ENCODE data around the gene TMTC1. TPM values are rescaled to one million over a fixed set of nuclear protein-coding genes. Genes with fewer than 3 reads are reported as not detected.
"Not testable (repeated sequence)": the region's sequence is repeated elsewhere in the genome, so short reads cannot be mapped to it uniquely, and the experiment has no call there.

The TMTC1 gene
- total RNA-seq, 1 experiment from 2014 or later, result 10.7 TPM

DNA sequence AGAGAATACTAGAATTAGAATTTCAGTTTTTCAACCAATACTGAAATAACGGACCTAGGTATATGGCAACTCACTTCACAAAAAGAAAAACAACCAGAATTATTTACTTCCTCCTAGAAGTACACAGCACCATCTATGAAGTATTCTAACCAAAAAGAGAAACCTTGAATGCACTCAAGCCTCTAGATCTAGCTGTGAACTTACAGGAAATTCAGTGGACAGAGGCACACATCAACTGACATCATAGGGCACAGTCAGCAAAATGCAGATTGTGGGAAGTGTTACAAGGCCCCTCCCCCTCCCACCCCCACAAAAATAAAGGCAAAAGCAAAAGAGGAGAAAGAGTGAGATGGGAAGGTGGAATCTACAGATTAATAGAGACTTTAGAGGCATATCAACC lies 102.4 kb downstream of the TMTC1 start:
- no peak for DNase-seq (ENCODE audit: extremely low read depth, low read depth)

DNA sequence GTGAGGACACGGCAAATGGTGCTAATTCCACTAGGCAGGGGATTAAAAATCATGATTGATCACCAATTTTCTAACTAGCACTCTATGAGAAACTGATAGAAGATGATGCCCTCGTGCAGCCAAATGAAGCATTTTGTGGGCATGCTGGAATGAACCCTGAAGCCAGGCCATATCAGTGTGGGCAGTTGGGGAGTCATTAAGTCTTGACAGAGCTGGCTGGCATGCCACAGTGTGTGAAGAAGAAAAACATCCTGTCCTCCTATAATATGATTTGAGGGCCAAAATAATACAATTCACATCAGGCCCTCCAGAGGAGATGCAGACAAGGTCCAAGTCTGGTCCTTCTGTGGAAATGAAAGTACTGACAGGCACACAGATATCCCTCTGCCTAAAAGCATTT lies 107.1 kb downstream of the TMTC1 start:
- no peak for DNase-seq (ENCODE audit: extremely low read depth, low read depth)

DNA sequence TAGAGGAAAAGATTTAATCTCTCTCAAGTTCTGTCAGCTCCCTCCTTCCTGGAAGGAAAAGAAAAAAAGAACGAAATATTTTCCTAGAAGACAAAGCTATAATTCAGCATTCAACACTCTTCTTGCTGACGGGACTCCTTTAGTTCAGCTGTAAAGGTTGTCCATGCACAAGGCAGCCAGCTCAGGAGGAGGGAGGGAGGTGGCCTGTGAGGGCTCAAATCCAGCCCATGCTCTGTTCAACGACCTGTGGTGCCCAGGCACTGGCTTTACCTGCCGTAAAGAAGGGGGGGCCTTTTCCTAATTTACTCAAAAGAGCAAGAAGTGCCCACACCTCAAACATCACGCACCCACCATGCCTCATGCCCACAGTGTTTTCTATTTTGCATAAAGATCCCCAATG lies 109.3 kb downstream of the TMTC1 start:
- DNase-seq (ENCODE audit: extremely low read depth, low read depth), result no peak

DNA sequence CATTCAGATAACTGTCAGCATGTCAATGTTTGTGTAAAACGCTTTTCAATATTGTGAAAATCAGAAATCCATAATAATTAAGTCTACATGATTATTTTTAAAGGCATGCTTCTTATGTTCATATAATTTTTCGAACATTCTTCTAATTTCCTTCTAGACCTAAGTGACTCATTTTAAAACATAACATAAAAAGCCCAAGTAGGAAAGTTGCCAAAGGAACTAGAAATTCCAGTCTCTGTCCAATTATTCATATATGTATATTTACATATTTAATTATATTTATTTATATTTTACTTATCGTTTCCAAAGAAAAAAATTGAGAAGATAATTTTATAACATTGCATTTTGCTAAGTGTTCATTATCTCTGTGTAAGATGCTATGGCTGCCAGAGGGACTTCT lies 110.4 kb downstream of the TMTC1 start:
- DNase-seq (ENCODE audit: extremely low read depth, low read depth), result no peak

DNA sequence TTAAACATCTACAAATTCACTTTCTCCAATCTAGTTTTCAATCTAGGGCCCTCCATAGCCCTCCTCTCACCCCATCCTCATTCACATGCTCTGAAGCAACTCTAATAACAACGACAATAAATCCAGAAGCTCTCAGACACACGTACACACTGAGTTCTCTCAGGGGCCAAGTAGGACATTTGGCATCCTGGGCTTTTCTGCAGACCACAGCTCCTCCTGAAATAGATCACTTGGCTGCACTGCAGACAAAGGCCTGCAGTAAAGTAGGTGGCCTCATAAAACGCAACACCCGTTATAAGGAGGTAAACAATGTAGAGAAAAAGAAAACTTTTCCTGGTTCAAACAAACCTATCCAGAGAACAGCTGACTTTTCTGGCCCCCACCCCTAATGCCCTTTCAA lies 111.2 kb downstream of the TMTC1 start:
- DNase-seq (ENCODE audit: extremely low read depth, low read depth), result no peak

DNA sequence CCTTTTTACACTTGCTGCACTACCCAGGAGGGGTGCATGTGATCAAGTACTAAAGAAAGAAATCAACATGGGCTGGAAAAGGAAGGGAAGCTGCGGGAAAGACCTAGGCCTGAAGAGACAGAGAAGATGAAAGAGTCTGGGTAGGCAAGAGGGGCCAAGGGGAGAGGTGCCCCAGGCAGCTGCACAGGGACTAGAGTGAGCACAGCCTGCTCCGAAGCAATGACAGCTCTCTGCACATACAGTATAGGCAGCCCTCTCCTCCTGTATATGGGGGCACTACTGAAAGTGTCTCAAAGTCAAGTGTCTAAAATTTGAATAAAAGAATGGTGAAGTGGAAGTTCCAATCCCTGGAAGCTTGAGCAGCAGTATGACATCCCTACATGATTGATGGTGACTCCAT lies 112.0 kb downstream of the TMTC1 start:
- no peak for DNase-seq (ENCODE audit: extremely low read depth, low read depth)

DNA sequence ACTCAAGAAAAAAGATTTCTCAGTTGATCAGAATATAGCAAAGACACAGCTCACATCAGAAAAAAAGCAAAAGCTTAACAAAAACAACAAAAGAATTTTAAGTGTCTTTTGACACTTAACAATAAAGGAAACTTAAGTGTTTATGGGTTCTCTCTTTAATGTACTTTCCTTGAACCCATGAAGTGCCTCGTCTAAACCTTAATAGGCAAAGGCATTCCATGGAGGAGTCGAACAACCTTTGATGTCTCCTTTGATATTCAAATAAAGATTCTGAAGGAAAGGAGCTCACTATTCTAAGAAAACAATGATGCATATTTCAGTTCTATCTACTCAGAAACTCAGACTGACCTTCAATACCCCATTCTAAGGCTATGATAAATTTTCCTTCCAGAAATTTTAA lies 116.7 kb downstream of the TMTC1 start:
- DNase-seq (ENCODE audit: extremely low read depth, low read depth), result no peak

DNA sequence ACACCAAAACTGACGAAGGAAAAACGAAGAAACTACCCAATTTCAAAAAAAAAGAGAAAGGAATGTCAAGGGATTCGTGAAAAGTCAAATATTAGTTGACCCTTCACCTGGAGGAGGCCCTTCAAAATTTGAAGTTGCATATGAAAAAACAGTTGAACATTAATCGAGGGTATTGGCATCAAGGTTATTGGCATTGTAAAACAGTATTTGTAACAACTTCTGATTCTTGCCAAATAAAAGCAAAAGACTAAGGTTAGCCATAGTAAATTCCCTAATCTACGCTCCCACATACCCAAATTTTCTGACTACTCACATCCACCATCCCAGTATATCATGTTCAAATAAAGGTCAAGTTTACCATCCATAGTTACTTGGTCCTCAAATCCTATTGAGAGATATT lies 118.6 kb downstream of the TMTC1 start:
- no peak for DNase-seq (ENCODE audit: extremely low read depth, low read depth)

DNA sequence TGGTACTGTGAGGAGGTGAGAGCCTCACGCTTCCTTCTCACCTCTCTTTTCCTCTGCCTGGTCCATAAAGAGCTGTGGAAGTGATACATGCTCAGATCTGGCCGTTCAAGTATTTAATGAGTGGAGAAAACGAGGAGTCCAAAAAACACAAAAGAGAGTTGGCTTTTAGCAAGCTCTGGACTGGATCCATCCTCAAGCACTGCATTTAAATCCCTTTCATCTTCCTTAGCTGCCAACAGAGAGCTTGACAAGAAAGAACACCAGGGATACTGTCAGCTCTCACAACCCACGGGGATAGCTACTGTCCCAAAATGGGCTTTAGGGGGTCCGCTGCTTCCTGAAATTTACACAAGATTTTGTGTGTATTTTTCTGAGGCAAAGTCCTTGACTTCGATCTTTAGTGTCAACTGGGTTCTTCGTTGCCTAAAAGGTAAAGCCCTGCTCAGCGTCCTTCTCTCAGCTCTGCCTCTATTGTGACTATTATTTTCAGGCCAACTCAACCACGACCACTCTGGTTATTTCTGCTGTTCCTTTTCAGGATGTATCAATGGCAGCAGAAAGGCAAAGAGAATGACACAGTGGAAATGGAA lies 120.9 kb downstream of the TMTC1 start:
- no peak for DNase-seq (ENCODE audit: extremely low read depth, low read depth)

DNA sequence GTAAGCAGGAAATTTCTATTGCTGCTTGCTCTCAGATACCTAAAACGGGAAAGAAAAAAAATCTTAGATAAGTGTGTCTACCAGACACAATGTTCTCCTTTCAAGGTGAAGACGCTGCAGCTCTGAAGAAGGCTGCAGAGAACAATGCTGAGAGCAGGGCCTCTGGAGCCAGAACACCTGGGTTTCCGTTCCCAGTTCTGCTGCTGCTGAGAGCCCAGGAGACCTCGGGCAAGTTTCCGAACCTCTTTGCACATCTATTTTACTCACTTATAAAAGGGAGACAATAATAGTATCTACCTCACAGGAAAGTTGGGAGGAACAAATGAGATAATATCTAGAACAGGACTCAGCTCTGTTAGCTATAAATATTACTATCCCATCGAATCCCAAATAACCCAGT lies 122.9 kb downstream of the TMTC1 start:
- no peak for DNase-seq (ENCODE audit: extremely low read depth, low read depth)

DNA sequence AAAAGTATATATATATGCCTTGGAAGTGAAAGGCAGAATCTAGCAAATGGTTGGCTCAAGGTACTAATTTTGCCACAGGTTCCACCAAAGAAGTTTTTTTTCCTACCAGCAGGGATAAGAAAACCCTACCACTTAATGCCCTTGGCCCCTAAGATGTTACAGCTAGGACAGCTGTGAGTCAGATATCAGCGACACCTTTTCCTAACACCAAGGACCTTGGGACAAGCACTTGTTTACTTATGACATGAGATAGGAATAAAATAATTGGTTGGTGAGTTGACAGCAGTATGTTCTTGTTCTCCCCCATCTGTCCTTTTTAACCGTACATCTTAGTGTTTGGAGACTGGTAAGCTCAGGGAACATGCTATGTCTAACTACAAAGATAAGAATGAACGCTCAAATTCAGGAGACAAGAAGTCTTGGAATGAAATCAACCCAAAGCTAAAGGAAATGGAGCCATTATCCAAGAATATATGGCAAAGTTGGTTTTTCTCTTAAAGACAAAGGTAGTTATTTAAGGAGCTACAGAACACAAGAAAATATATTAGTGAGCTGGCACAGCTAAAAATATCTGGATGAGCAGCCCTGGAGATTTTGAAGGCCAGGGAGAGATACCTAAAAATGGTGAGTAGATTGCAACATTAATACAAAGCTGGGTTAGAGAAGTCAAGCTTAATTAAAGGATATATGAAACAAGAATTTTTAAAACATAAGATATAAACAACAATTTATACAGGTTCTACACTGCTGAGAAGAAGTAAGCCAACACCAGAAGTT lies 126.8 kb downstream of the TMTC1 start:
- no peak for DNase-seq (ENCODE audit: extremely low read depth, low read depth)

DNA sequence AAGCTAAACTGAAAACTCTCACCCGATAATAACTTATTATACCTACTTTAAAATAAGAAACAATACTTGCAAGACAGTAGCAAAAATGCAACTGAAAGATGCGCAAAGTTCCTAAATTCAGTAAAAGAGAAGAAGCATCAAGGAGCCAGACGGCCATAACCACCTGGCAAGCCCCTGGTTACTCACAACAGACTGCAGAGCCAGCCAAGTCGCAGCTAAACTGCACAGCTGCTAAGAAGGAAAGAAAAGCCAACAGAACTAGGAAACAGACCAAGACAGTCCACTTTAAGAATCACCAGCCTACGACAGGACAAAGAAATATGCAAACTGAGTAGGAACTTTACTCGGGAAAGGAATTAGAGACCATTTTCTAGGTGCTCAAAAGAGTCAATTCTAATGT lies 127.9 kb downstream of the TMTC1 start:
- no peak for DNase-seq (ENCODE audit: extremely low read depth, low read depth)

DNA sequence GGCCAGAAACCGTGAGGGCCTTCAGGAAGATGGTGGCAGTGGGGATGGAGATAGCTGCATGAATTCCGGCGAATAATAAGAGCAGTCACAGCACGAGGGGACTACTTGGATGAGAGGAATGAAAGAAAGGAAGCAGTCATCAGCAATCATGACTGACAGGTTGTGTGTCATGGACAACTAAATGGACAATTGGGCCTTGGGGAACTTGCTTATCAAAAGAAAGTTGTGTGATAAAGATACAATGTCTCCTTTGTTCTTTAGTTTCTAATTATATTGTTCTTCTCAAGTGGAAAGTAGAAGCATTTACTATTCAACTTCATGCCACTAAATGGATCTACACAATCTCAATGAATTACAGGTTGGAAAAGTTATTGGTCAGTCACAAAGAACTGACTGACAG lies 130.5 kb downstream of the TMTC1 start:
- DNase-seq (ENCODE audit: extremely low read depth, low read depth), result no peak

DNA sequence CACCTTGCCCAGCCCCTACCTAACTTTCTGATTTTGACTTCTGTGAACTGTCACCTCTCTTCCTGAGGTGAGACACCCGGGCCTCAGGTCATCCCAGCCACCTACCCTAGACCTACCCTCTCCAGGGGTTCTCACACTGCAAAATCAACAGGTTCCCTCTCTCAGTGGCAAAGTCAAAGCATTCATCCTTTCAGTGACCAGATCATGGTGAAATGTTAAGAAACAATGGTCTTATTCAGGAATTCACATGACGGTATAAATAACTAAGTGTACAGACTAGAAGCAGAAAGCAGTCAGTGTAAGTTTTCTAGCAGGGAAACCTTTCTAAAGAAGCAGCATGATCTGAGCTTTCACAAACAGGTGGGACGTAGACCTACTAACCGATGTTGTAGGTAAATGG lies 133.4 kb downstream of the TMTC1 start:
- DNase-seq (ENCODE audit: extremely low read depth, low read depth), result no peak

DNA sequence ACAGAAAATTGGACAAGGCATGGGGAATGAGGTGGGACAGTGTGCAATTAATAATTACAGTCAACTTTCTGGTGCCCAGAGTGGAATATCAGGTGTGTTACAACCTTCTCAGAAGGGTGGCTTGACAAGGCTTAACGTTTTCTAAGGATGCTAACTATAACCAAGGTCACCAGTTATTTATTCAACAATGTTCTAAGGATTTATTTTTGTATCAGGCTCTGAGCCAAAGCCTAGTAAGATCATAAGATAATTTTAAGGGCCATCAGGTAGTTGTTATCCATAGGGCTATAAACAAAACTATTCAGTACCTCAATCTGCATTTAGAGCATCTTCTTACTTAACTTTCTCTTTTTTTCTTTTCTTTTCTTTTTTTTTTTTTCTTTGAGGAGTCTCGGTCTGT lies 134.0 kb downstream of the TMTC1 start:
- DNase-seq (ENCODE audit: extremely low read depth, low read depth), result no peak

DNA sequence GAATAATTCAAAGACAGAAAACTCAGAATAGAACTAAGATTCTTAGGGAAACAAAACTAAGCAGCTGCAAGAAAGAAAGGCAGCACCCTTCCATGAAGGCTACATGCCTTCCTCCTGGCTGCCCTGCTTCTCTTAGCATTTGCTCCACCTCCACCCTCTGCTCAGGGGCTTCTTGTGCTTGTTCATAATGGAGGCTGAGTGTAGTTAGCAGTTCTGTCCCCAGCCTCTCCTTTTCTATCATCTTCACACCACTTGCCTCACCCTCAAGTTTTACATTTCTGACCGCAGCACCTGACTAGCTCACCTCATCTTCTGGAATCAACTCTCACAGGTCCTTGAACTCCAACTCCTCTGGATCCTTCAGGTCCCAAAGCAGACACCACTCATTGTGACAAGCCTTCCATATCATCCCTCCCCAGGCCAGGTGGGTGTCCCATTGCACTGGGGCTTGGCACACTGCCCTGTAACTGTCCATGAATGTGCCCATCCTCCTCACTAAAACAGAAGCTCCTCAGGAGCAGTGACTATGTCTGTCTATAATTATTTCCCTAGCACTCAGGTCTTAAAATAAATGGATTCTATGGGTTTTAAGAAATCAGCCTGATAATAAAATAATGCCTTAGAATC lies 139.1 kb downstream of the TMTC1 start:
- DNase-seq (ENCODE audit: extremely low read depth, low read depth), result no peak

DNA sequence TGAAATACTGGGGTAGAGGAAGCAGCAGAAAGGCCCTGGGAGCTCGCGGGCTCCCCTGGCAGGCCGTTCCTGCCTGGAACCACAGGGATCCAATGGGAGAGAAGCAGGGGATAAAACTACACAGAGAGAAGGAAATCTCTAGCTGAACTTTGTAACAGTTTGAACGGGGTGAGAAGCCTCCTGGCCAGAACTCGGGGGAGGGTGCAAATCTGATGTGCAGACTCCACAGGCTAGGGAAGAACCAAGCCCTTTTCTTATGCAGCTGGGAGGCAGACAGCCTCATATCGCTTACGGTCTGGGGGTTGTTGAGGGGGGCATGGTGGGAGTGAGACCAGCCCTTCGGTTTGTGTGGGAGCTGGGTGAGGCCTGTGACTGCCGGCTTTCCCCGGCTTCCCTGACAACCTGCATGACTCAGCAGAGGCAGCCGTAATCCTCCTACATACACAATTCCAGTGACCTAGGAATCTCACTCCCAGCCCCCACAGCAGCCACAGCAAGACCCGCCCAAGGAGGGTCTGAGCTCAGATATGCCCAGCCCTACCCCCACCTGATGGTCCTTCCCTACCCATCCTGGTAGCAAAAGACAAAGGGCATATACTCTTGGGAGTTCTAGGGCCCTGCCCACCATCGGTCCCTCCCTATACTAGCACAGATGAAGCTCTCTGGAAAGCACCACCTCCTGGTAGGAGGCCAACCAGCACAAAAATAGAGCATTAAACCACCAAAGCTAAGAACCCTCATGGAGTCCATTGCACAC lies 143.0 kb downstream of the TMTC1 start:
- peak; percentile 58 for DNase-seq (ENCODE audit: extremely low read depth, low read depth)

DNA sequence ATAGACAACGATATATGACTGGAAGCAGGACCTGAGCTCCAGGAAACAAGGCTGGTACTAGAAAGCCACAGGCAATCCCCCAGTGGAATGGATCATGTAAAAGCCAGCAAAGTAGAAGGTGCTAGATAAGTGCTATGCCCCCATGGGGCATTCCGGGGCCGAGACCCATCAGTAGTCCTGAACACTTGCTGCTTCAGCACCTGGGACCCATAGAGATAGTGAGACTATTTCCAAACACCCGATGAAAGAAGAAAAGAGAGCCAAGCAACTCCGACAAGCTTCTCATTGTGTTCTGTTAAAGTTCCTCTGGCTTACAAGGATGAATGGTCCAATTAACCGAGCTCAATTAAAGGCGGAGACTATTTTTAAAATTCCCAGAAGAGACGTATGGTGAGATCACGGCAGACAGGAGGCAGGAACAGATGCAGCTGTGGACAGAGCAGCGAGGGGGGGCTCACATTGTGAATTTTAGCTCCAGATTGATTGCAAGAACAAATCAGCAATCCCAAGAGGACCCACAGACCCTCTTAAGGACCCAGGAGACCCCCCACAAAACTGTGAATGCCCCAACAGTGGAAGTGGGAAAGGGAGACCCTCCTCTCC lies 143.7 kb downstream of the TMTC1 start:
- no peak for DNase-seq (ENCODE audit: extremely low read depth, low read depth)

DNA sequence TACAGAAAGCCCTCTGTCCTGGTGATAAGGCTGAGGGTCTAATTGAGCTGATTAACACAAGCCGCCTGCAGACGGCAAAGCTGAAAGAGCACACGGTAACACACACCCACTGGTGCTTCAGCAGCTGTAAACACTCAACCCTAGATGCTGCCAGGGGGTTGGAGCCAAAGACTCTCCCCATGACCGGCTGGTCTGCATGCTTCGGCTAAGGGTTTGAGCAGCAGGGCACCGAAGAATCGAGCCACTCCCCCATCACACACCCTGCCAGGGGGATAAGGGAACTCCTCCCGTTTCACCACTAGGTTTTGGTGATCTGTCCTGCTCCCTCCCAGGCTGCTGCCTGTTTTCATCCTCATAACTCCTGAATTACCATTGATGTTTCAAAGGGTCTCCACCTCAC lies 145.2 kb downstream of the TMTC1 start:
- no peak for DNase-seq (ENCODE audit: extremely low read depth, low read depth)

DNA sequence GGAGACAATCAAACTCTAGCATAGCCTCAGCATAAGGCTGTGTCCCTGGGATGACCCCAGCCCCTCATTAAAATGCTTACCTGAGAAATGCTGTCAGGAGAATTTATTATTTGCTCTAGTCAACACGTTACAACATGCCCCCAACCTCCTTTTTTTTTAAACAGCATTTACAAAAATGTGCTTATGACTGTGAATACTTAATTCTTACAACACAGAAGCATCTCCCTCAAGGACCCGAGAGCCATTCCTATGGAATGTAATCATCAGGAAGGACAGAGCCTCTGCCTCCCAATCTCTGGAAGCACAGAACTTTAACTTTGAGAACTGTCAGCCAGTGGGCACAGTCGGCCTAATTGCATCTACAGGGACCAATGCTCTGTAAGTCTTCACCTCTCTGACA lies 149.7 kb downstream of the TMTC1 start:
- DNase-seq (ENCODE audit: extremely low read depth, low read depth), result no peak

DNA sequence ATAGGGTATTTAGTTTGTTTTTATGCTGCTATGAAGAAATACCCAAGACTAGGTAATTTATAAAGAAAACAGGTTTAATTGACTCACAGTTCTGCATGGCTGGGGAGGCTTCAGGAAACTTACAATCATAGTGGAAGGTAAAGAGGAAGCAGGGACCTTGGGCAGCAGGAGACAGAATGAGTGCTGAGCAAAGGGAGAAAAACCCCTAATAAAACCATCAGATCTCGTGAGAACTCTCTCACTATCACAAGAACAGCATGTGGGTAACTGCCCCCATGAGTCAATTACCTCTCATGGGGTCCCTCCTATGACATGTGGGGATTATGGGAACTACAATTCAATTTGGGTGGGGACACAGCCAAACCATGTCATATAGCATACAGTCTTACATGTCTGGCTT lies 153.6 kb downstream of the TMTC1 start:
- not testable (repeated sequence) for DNase-seq (ENCODE audit: extremely low read depth, low read depth)
